Measurements from ENCODE around the gene RNU1-1.
"Not testable (repeated sequence)": the region's sequence is repeated elsewhere in the genome, so short reads cannot be mapped to it uniquely, and the experiment has no call there.

RNU1-1 gene

DNA sequence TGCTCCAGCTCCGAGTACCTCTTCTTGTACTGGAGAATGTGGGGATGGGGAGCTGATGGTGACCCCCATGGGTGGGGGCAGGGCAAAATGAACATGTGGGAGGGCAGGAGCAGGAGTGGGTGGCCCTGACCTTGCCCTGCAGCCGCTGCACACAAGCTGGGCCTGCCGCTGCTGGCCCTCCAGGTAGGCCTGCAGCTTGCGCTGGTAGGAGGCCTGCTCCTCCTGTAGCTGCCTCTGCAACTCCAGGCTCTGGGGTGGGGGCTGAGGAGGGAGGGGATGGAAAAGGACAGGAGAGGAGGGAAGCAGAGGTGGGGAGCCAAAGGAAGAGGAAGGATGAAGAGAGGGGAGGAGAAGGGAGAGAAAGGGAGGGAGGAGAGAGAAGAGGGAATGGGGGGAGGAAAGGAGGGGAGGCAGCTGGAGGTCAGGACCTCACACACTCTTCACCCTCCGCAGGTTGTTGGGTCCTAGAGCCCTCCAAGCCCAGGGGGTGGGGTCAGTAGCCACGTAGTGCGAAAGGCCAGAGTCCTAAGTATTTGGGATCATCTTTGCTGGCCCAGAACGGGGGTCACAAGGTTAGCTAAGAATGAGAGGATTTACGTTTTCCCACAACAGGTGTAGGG is 22.9 kb downstream of the RNU1-1 start:
- no peak for DNase-seq

DNA sequence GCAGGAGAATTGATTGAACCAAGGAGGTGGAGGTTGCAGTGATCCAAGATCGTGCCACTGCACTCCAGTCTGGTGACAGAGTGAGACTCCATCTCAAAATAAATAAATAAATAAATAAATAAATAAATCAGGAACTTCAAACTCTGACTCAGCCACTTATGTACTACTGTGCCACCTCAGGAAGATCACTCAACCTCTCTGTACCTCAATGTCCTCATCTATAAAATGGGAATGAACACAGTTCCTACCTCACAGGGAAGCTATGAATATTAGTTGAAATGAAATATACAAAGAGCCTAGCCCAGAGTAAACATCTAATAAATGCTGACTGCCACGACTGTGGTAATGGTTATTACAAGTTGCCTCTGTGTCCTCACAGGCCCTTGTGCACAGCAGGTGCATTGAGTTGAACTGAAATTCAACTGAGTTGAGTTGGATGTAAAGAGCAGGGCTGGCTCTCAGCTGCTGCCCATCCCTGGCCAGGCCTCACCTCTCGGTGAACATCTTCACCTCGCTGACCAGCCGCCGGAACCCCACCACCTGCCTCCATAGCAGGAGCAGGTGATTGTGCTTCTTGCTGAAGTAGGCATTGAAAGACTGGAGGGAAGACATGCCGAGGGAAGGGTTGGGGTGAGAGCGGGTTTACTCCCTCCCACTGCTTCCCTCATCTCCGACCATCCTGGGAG is 24.7 kb downstream of the RNU1-1 start:
- DNase-seq: not testable (repeated sequence)

DNA sequence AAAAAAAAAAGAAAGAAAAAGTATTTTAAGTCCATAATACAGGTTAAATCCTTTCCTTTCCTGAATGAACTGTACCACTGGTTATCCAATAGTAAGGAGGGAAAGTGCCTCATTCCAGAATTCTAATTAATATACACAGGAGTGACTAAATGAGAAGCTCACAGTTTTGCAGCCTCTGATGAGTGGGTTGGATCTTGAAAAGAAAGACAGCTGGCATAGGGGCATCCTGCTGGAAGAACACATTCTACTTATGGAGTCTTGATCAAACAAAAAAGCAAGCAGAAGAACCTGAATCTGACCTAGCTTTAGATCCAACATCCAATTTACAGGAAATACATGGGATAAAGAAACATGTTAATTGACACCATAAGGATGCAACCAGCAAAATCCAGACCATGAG is 27.1 kb downstream of the RNU1-1 start:
- DNase-seq: not testable (repeated sequence)

DNA sequence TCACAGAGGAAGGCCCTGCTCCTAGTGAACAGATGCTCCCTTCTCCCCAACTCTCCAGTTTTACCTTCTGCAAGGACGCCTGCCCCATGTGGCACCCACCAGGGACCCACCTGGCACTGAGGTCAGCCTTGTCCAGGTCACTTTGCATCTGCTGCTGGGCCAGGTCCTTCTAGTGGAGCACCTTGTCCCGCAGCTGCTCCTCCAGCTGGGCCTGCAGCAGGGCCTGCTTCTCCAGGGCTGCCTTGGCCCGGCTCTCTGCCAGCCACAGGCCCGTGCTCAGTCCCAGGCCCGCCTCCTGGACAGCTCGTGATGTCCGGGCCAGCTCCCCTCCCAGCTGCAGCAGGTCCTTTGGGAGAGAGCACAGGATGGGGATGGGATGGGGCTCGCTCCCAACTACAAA is 27.8 kb downstream of the RNU1-1 start:
- not testable (repeated sequence) for DNase-seq

DNA sequence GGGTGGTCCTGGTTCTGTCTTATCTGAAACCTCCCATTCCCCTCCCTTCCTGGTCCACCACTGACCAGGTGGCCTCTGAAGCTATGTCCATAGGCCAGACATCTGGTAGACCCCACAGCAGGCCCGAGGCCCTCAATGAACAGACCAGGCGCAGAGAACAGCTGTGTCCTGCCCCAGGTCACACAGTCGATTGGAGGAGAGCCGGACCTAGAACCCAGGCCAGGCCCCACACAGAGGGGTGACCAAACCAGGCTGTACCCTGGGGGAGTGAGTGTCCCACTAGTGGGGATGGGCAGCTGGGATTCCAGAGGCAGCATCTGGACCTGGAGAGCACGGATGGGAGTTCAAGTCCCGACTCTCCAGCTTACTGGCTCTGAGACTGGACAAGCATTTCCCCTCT is 29.2 kb downstream of the RNU1-1 start:
- DNase-seq: no peak

DNA sequence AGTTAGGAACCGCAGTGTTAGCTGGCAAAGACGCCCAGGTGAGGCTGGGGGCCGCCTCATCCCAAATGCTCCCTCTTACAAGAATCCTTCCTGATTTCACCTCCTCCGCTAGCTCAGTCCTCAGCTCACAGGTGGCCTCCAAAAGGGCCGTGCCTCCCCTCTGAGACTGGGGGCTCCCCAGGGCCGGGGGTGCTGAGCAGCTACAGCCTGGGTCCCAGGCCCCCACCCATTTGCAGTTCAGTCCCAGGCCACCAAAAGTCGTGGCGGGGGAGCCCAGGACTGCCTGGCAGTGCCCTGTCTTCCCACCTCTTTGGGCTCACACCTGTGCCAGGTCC is 29.6 kb downstream of the RNU1-1 start:
- DNase-seq: no peak

DNA sequence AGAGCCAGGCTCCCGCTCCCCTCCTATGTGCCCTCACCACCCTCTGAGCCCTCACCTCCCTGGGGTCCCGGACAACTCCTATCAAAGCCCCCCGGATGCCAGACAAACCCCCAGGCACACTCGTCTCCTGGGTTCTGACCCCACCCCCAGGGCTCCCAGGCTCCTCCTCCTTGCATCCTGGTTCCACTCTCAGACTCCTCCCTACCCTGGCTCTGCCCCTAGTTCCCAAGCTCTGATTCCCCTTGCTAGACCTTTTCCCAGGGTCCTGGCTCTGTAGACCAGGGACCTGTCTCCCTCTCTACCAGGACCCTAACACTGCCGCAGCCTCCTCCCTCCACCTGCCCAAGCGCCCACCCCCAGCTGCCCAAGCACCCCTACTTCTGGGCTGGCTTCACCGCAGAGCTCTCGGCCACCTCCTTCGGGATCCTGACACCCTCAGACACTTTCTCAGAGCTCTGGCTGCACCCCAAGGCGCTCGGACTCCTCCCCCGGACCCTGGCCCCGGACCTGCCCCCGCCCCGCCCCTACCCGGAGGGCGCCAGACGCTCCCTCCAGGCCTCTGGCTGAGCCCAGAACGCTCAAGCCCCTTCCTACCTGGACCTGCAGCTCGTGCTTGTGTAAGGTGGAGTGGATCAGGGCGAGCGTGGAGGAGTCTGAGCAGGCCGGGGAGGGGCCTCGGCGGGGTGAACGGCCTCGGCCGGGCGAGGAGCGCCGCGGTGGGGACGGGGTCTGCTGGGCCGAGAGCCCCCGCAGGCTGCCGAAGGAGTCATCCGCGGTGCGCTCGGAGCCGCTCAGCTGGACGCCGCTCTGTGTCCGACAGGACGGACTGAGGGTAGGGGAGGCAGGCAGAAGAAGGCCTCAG is 30.2 kb downstream of the RNU1-1 start:
- not testable (repeated sequence) for DNase-seq

DNA sequence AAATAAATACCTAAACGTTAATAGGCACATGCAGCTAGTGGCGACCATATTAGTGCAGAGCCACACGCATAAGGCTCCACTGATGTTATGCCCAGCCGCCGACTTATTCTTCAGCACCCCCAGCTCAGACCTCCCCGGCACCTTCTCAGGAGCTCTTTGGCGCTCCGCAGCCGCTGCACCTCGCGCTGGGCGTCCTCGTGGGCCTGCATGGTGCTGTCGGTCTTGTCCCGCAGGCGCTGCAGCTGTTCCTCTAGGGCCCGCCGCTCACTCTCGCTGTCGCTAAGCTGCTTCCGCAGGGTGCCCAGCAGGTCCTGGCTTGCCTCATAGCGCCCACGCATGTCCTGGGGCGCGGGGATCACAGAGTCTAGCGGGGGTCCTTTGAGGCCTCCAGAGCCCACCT is 30.9 kb downstream of the RNU1-1 start:
- DNase-seq: not testable (repeated sequence)

DNA sequence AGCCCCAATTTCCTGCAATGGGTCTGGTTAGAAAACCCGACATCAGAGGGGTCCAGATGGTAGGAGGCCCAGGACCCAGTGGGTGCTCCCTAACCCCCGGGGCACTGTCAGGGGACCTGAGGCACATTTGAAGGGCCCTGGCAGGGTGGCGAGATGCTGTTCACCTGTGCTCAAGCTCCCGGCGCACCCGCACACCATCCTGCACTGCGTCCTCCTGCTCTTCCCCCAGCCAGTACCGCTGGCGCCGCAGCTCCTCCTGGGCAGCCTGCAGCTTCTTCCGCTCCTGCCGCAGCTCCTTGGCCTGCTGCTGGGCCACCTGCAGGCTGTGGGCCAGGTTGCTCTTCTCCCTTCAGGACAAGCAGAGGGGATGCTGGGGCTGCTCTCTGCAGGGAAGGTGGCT is 36.0 kb downstream of the RNU1-1 start:
- DNase-seq: no peak

DNA sequence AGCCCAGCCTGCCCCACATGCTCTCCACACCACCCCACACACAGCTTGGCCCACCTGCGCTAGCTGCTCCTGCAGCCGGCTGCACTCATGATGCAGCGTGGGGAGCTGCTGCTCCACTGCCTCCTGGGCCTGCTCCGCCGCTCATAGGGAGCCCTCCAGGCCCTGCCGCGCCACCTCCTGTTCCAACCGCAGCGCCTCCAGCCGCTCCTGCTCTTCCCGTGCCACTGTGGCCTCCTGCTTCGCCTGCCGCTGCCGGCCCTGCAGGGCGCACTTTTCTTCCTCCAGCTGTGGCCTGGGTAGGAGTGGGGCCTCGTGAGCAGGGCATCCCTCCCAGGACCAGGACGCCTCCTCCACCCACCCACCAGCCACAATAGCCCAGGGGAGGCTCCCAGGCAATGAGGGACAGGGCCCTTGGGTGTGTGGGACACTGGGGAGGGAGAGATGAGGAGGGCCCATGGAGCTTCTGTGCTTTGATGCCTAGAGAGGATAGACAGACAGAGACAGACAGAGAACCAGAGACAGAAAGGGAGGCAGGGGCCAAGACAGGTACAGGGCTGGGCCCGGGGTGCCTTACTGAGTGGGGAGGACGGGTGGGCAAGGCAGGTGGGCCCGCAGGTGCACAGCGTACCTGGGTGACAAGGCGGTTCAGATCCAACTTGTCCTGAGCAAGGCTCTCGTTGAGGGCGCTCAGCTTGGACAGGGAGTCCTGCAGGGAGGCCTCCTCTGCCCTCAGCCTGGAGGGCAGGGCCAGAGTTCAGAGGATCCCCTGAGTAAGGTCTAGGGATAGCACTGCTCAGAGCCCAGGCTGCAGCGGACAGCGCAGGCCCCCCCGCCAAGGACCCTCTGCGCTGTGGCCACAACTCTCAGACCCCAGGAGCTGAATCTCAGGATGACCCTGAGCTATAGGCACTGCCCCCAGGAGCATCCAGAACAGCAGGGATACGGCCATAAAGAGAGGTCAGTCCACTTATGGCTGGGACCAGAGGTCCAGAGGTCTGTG is 38.0 kb downstream of the RNU1-1 start:
- not testable (repeated sequence) for DNase-seq

DNA sequence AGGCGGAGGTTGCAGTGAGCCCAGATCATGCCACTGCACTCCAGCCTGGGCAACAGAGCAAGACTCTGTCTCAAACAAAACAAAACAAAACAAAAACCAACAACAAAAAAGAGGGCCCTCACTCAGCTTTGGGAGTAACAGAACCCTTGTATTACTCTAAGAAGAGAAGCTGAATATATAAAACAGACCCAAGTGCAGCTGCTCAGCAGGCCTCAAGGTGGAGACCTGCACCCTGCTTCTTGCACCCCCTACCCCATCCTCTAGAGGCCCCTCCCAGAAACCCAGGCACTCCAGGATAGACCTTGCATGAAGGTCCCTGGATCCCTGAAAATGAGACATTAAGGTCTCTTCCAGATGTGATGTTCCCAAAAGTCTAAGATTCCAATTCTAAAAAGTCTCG is 39.2 kb downstream of the RNU1-1 start:
- not testable (repeated sequence) for DNase-seq

DNA sequence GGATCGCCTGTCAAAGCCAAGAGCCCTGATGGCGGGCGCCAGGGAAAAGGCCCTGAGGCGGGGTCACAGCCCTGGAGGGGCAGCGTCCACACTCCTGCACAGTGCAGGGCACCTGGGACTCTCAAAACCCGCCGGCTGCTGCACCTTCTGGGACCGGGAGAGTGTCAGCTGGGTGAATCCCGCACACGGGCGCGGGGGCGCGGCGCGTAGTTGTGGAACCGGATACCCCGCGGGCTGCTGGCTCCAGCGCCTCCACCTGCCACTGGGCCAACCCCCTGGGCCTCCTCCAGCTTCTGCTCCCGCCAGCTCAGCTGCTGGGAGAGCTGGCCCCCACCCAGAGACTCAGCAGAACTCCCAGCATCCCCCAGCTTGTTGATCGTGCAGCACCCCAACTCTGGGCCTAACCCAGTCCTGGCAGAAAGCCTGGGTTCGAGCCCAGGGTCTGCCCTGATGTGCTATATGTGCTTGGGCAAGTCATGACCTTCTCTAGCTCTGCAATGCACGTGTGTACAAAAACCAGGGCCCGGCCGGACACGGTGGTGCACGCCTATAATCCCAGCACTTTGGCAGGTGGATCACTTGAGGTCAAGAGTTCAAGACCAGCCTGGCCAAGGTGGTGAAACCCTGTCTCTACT is 39.8 kb downstream of the RNU1-1 start:
- no peak for DNase-seq

DNA sequence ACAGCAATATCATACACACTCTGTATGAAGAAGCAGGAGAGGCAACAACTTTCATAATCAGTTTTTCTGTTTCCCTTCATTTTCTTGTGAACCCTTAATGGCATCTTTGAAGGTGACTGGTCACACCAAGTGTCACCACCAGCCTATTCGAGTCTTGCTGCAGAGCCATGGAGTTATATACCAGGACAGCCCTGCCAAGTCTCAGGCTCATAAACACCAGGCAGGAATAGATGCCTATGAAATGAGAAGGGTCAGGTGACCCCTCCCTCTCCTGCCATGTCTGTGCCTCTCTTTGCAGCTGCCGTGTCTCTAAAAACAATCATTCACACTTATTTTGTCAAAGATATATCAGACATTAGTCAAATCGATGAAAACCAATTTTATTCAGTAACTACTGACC is 45.5 kb downstream of the RNU1-1 start:
- no peak for DNase-seq

DNA sequence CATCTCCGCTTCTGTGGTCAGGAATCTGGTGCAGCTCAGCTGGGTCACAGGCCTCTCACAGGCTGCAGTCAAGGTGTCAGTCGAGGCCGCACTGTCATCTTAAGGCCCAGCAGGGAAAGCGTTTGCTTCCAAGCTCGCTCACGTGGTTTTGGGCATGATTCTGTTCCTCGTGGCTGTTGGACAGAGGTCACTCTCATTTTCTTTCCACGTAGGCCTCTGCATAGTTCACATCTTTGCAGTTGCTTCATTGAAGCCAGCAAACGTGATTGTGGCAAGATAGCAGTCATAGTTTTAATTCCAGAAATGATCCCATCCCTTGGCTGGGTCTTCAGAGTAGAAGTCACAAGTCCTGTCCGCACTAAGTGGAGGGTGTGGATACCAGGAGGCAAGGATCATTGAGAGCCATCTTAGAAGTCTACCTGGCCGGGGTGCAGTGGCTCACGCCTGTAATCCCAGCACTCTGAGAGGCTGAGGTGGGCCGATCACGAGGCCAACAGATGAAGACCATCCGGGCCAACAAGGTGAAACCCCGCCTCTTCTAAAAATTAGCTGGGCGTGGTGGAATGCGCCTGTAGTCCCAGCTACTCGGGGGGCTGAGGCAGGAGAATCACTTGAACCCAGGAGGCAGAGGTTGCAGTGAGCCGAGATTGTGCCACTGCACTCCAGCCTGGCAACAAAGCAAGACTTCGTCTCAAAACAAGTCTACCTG is 49.0 kb downstream of the RNU1-1 start:
- DNase-seq: no peak

Data from NCI-H526 treated with DMSO at 0.1 percent for 48 hours (cell line).